GM23338 (cell line): ENCODE data around the gene ABCF2. TPM values are rescaled to one million over a fixed set of nuclear protein-coding genes. Genes with fewer than 3 reads are reported as not detected.

Source experiments
- ATAC-seq: fragments of 200-7000 bp; cut with Tn5 transposase; 3 replicates; pipeline ENCODE4 v1.9.1; 2020
- DNase-seq: peaks from one replicate; pipeline ENCODE4 v3.0.0-alpha.2; 2015; ENCODE audit warnings: low spot score
- H2AFZ ChIP-seq: fragments of 200-600 bp; sonication (generic); 2 replicates; pipeline ENCODE4 v1.8.0; 2016; ENCODE audit warnings: antibody characterized with exemption, mild to moderate bottlenecking, moderate library complexity
- H3F3A ChIP-seq: fragments of 200-600 bp; sonication (generic); replicated peaks from 2 replicates; pipeline ENCODE4 v1.8.0; 2017; ENCODE audit warnings: antibody characterized with exemption, mixed run types, low read depth
- H3K27ac ChIP-seq: fragments of 200-600 bp; sonication (generic); 2 replicates; pipeline ENCODE4 v1.6.1; 2016; ENCODE audit warnings: low read depth
- H3K27me3 ChIP-seq: fragments of 200-600 bp; sonication (generic); 2 replicates; pipeline ENCODE4 v1.8.0; 2016; ENCODE audit warnings: mild to moderate bottlenecking, mixed run types, moderate library complexity; ENCODE audit not compliant: insufficient read depth
- H3K36me3 ChIP-seq: fragments of 200-600 bp; sonication (generic); 2 replicates; pipeline ENCODE4 v1.8.0; 2016; ENCODE audit warnings: mild to moderate bottlenecking; ENCODE audit not compliant: insufficient read depth
- H3K4me1 ChIP-seq: fragments of 200-600 bp; sonication (generic); 2 replicates; pipeline ENCODE4 v1.8.0; 2016; ENCODE audit warnings: mild to moderate bottlenecking, moderate library complexity; ENCODE audit not compliant: insufficient read depth
- H3K4me2 ChIP-seq: fragments of 200-600 bp; sonication (generic); 2 replicates; pipeline ENCODE4 v1.7.1; 2017; ENCODE audit warnings: mixed run types
- H3K4me3 ChIP-seq: fragments of 200-600 bp; sonication (generic); 2 replicates; pipeline ENCODE4 v1.6.1; 2016; ENCODE audit warnings: mixed run types
- H3K79me2 ChIP-seq: fragments of 200-600 bp; sonication (generic); replicated peaks from 2 replicates; pipeline ENCODE4 v1.8.0; 2017; ENCODE audit warnings: mild to moderate bottlenecking; ENCODE audit not compliant: insufficient read depth
- H3K9me2 ChIP-seq: fragments of 200-600 bp; sonication (generic); 2 replicates; pipeline ENCODE4 v1.8.0; 2017; ENCODE audit not compliant: insufficient read depth
- H4K20me1 ChIP-seq: fragments of 200-600 bp; sonication (generic); replicated peaks from 2 replicates; pipeline ENCODE4 v1.8.0; 2017; ENCODE audit warnings: mild to moderate bottlenecking; ENCODE audit not compliant: insufficient read depth
- H3K27ac Mint-ChIP-seq: 2 replicates; pipeline ENCODE4 v1.8.0; 2020; ENCODE audit warnings: inconsistent platforms, mild to moderate bottlenecking, moderate library complexity, mixed read lengths
- H3K27me3 Mint-ChIP-seq: 3 replicates; pipeline ENCODE4 v1.8.0; 2022; ENCODE audit warnings: low read depth, mild to moderate bottlenecking, moderate library complexity, mixed read lengths, inconsistent platforms; ENCODE audit not compliant: insufficient read depth, poor library complexity
- H3K36me3 Mint-ChIP-seq: 3 replicates; pipeline ENCODE4 v1.8.0; 2021; ENCODE audit warnings: low read depth, mild to moderate bottlenecking, inconsistent platforms, moderate library complexity, mixed read lengths
- H3K4me1 Mint-ChIP-seq: 3 replicates; pipeline ENCODE4 v1.8.0; 2020; ENCODE audit warnings: mild to moderate bottlenecking, inconsistent platforms, mixed read lengths
- H3K4me3 Mint-ChIP-seq: 3 replicates; pipeline ENCODE4 v1.8.0; 2021; ENCODE audit warnings: moderate library complexity, mild to moderate bottlenecking, inconsistent platforms, mixed read lengths
- H3K9me3 Mint-ChIP-seq: 3 replicates; pipeline ENCODE4 v1.8.0; 2020; ENCODE audit warnings: moderate library complexity, mild to moderate bottlenecking, inconsistent platforms, mixed read lengths
- CTCF ChIP-seq, 2 experiments: fragments of 200-600 bp in 1 of 2; sonication (generic) in 1 of 2; conservative IDR thresholded peaks; 2 replicates each; pipeline versions ENCODE4 v1.5.1 to v1.6.1; 2016 to 2017; ENCODE audit warnings: antibody characterized with exemption in 2 of 2, low read depth in 2 of 2, mild to moderate bottlenecking in 2 of 2, moderate library complexity in 1 of 2
- NANOG ChIP-seq: IDR thresholded peaks from 2 replicates; pipeline ENCODE4 v1.6.1; 2016; ENCODE audit warnings: antibody characterized with exemption, borderline replicate concordance
- POLR2AphosphoS5 ChIP-seq: IDR thresholded peaks from 2 replicates; pipeline ENCODE4 v1.6.1; 2016; ENCODE audit warnings: antibody characterized with exemption, low read depth
- ZNF331 ChIP-seq: fragments of 250-450 bp; sonication (Bioruptor Pico); IDR thresholded peaks from 2 replicates; pipeline ENCODE4 v1.5.0; 2020; ENCODE audit warnings: low read depth, mild to moderate bottlenecking, moderate library complexity
- ZNF462 ChIP-seq: fragments of 250-450 bp; sonication (Bioruptor Pico); IDR thresholded peaks from 2 replicates; pipeline ENCODE4 v1.5.0; 2020; ENCODE audit warnings: mild to moderate bottlenecking, moderate library complexity
- polyA plus RNA-seq: library from polyadenylated mRNA; unstranded; fragments of >200 nt; fragmentation: Nextera tagmentation; extraction: Ambion mirVana; gene quantifications from 2 replicates; pipeline ENCODE4 v1.2.1, GENCODE V29; 2016
- total RNA-seq: library from RNA; depleted of rRNA; stranded (reverse); fragments of >200 nt; shearing (Covaris generic); gene quantifications from 2 replicates; pipeline ENCODE4 v1.2.3, GENCODE V29; 2014

ABCF2 gene
- total and polyA plus RNA-seq, 2 experiments from 2014 or later, result 18.7 to 58.7 TPM

- H3K4me1 Mint-ChIP-seq, result peaks cover 6% of the 10 kb centered on the region
- H3K9me3 Mint-ChIP-seq, result no peaks in the 10 kb centered on the region
- H3F3A ChIP-seq, result no peaks in the 10 kb centered on the region
- H3K27ac ChIP-seq, result no peak overlapping the region
- no peak overlapping the region for H3K4me3 ChIP-seq
- no peaks in the 10 kb centered on the region for H3K27me3 ChIP-seq
- no peak overlapping the region for H3K4me2 ChIP-seq
- H4K20me1 ChIP-seq, result no peaks in the 10 kb centered on the region
- H3K36me3 ChIP-seq, result no peaks in the 10 kb centered on the region
- H3K27me3 Mint-ChIP-seq, result peaks cover 8% of the 10 kb centered on the region
- no peaks in the 10 kb centered on the region for H3K79me2 ChIP-seq
- H2AFZ ChIP-seq, result no peak overlapping the region
- no peaks in the 10 kb centered on the region for H3K36me3 Mint-ChIP-seq
- ATAC-seq (no peak), DNase-seq (no peak)
- H3K9me2 ChIP-seq, result no peaks in the 10 kb centered on the region
- H3K4me1 ChIP-seq, result no peaks in the 10 kb centered on the region
- H3K4me3 Mint-ChIP-seq, result no peak overlapping the region
- TF ChIP-seq NANOG, result no peak
- TF ChIP-seq ZNF462, result no peak
- TF ChIP-seq POLR2AphosphoS5, result no peak
- TF ChIP-seq CTCF (conservative IDR thresholded peaks at IDR 0.05; ENCODE audit: low read depth in 2 of 2), result no peak
- no peak for TF ChIP-seq ZNF331 (CRISPR knock-in tag)
- H3K27ac Mint-ChIP-seq, result no peak overlapping the region
These were observed 37.6 kb upstream of the ABCF2 start for GRCh38 chr7:151264615-151265014.
